ENCODE results near the gene ATOH8. TPM values are rescaled to one million over a fixed set of nuclear protein-coding genes. Genes with fewer than 3 reads are reported as not detected.

Gene ATOH8
- total RNA-seq, 1 donor from 2014 or later: 15.7 TPM

GRCh38 chr2:85718885-85719492, 34.8 kb upstream of the ATOH8 start:
- DNase-seq: no peak

- no peak for DNase-seq
Measured at GRCh38 chr2:85719609-85720240, 34.1 kb upstream of the ATOH8 start.

- DNase-seq: no peak
Measured at GRCh38 chr2:85720533-85720932, 33.3 kb upstream of the ATOH8 start.

- no peak for DNase-seq
Measured at GRCh38 chr2:85721641-85722040, 32.1 kb upstream of the ATOH8 start.

- no peak for DNase-seq
Measured at GRCh38 chr2:85722519-85722918, 31.3 kb upstream of the ATOH8 start.

GRCh38 chr2:85723707-85724360, 30.0 kb upstream of the ATOH8 start:
- no peak for DNase-seq

GRCh38 chr2:85724731-85725181, 29.0 kb upstream of the ATOH8 start:
- no peak for DNase-seq

GRCh38 chr2:85725451-85725850, 28.3 kb upstream of the ATOH8 start:
- DNase-seq: no peak

- DNase-seq: no peak
Measured at GRCh38 chr2:85727798-85728197, 26.0 kb upstream of the ATOH8 start.

GRCh38 chr2:85728342-85728741, 25.4 kb upstream of the ATOH8 start:
- no peak for DNase-seq

GRCh38 chr2:85728883-85729824, 24.6 kb upstream of the ATOH8 start:
- peak; percentile 95 for DNase-seq

GRCh38 chr2:85729825-85730510, 23.8 kb upstream of the ATOH8 start:
- DNase-seq: no peak

- DNase-seq: no peak
Measured at GRCh38 chr2:85730686-85731230, 23.0 kb upstream of the ATOH8 start.

- peak; percentile 49 for DNase-seq
Measured at GRCh38 chr2:85731606-85732005, 22.2 kb upstream of the ATOH8 start.

GRCh38 chr2:85732467-85733120, 21.2 kb upstream of the ATOH8 start:
- no peak for DNase-seq

- DNase-seq: peak; percentile 92
Measured at GRCh38 chr2:85733121-85733960, 20.4 kb upstream of the ATOH8 start.

GRCh38 chr2:85734015-85734414, 19.8 kb upstream of the ATOH8 start:
- no peak for DNase-seq

GRCh38 chr2:85734942-85735608, 18.7 kb upstream of the ATOH8 start:
- no peak for DNase-seq

- DNase-seq: no peak
Measured at GRCh38 chr2:85735691-85736090, 18.1 kb upstream of the ATOH8 start.
